IPS DF 4.7 (cell line): ENCODE data around the gene SLC49A3.
"Not testable (repeated sequence)": the region's sequence is repeated elsewhere in the genome, so short reads cannot be mapped to it uniquely, and the experiment has no call there.

Experiments
- DNase-seq: peaks from one replicate; pipeline ENCODE4 v3.0.0-alpha.2; 2013; ENCODE audit warnings: low spot score; ENCODE audit errors: extremely low read depth

SLC49A3 gene

DNA sequence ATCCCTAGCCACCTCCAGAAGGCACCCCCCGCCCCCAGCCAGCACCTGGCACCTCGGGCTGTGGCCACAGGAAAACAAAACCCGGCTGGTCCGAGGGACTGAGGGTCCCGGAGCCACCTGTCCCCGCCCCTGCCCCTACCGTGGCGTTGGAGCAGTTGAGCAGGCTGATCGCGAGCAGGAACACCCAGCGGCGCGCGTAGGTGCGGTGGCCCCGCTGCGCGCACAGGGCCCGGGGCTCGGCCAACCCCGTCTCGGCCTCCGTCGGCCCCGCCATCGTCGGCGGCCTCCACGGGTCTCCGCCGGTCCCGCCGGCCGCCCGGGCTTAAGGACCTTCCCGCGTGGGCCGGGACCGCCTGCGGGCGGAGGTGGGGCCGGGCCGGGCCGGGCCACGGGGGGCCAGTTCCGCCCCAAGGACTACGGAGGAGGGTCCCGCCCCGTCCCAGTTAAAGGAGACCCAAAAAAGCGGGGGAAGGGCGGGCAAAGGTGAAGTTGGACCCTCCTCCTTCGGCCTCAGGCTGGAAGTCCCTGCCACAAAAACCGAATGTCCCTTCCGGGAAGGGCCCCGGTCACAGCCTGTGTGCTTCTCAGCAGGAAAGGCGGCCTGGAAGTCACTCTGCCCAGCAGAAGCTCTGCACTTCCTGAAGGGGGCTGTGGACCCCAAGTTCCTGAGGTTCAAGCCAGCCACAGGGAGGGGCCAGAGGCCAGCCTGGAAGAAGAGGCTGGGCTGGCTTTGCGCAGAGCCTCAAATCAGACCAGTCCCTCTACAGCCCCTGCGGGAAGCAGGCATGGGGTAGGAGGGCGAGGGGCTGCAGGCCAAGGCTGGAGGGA, at the start of gene SLC49A3:
SLC49A3 (minus strand) TSS at position 298 of the 828 bp plus-strand sequence; CDS start at position 274, 24 bp downstream.
- DNase-seq = no peak

DNA sequence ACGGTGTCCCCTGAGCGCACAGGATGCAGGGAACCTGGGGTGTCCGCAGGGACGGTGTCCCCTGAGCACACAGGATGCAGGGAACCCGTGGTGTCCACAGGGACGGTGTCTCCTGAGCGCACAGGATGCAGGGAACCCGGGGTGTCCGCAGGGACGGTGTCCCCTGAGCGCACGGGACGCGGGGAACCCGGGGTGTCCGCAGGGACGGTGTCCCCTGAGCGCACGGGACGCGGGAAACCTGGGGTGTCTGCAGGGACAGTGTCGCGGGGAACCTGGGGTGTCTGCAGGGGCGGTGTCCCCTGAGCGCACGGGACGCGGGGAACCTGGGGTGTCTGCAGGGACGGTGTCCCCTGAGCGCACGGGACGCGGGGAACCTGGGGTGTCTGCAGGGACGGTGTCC, 47.6 kb upstream of the SLC49A3 start:
- not testable (repeated sequence) for DNase-seq

DNA sequence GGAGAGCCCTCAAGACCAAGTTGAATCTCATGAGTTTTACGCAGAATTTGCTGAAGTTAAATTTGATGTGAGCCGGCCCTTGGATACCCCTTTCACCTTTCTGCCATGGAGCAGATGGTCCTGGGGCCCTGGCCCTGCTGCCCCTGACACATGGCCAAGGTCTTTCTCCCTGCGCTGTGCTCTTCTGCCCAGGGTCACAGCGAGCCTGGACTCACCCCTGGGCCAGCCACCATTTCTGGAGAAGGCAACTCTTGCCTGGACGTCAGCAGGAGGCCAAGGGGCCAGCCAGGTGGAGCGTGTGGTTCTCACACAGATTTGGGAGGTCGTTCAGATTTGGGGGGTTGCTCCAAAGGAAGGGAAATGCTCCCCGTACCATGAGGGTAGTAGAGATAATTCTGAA, 46.6 kb upstream of the SLC49A3 start:
- DNase-seq = no peak

DNA sequence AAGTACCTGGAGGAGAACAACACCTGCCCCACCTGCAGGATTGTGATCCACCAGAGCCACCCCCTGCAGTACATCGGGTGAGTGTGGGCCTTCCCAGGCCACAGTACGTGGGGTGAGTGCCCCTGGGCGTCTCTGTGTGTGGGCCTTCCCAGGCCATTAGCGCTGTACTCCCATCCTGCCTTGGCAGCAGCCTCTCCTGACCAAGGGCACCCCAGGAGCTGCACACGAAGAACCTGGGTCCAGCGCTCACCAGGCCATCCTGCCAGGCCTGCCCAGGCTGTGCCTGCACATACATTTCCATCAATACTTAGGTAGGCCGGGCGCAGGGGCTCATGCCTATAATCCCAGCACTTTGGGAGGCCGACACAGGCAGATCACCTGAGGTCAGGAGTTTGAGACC, 46.0 kb upstream of the SLC49A3 start:
- no peak for DNase-seq

DNA sequence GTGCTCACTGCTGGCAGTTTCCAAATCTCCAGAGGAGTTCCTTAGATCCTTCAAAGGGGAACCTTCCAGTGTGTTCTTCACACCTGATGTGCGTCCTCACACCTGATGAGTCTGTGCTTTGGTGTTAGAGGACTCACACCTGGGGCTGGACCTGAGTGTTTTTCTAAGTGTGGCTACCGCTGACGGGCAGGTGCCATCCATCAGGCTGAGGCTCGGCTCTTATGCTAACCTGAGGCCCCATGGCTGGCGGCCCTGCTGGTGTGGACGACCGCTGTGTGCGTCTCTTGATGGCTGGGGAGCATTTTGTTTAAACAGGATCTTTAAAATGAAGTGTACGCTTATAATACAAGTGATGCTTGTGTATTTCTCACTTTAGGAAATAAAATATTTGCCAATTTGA, 45.1 kb upstream of the SLC49A3 start:
- DNase-seq = no peak

DNA sequence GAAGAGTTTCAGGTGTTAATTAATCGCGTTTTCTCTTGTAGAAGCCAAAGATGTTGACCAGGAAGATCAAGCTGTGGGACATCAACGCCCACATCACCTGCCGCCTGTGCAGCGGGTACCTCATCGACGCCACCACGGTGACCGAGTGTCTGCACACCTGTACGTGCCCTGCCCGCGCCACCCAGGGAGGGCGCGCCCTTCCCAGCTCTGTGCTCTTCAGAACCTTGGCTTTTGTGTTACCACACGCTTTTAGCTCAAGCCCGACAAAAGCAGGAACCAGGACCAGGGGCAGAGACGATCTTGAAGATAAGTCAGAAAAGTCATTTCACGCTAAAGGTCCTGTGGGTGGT, 44.7 kb upstream of the SLC49A3 start:
- no peak for DNase-seq

DNA sequence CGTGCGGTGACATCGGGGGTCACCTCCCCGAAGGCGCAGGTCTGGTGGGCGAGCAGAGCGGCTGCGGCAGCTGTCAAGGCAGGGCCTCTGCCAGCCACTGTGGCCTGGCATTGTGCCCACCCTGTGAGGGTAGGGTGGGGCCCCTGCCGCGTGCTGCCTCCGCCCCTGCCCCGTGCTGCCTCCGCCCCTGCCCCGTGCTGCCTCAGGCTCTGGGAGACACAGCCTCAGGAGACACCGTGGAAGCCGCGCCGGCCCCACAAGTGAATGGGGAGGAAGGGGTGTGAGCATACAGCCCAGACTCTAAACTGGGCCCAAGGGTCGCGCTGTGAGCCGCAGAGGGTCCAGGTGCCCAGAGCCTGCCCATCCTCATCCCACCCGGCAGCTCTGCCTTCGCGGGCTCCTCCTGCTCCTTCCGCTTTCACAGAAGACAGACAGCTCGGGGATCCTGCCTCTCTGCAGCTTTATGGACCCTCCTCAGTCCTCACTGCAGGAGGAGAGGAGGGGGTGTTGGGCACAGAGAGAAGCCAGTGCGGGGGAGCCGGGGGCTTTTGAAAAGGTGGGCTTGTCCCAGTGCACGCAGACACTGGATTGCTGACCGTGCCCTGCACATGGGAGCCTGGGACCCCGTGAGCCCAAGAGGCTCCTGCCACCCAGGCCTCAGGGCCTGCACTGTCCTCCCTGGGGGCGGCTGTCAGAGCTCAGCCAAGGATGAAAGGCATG, 44.1 kb upstream of the SLC49A3 start:
- no peak for DNase-seq

DNA sequence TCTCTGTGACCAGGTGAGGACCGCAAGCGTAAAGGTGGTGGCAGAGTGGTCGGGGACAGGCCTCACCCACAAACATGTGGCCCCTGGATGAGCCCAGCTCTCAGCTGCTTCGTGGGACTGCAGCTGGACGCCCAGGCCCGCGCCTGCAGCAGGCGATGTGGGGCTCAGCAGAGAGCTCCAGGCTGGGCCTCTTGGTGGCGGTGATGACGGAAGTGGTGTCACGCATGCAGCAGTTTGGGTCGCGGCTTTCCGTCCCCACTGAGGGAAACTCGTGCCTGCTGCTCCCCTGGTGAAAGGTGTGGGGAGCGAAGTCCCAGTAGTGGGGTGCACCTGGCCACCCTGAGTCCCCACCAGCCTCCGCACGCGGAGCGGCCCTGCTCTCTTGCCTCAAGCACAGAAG, 43.5 kb upstream of the SLC49A3 start:
- no peak for DNase-seq

DNA sequence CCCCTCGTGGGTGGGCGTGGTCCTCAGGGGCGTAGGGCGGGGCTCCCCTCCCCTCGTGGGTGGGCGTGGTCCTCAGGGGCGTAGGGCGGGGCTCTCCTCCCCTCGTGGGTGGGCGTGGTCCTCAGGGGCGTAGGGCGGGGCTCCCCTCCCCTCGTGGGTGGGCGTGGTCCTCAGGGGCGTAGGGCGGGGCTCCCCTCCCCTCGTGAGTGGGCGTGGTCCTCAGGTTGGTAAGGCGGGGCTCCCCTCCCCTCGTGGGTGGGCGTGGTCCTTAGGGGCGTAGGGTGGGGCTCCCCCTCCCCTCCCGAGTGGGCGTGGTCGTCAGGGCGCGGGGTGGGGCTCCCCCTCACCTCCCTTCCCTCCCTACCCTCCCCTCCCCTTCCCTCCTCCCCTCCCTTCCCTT, 43.0 kb upstream of the SLC49A3 start:
- DNase-seq = not testable (repeated sequence)

DNA sequence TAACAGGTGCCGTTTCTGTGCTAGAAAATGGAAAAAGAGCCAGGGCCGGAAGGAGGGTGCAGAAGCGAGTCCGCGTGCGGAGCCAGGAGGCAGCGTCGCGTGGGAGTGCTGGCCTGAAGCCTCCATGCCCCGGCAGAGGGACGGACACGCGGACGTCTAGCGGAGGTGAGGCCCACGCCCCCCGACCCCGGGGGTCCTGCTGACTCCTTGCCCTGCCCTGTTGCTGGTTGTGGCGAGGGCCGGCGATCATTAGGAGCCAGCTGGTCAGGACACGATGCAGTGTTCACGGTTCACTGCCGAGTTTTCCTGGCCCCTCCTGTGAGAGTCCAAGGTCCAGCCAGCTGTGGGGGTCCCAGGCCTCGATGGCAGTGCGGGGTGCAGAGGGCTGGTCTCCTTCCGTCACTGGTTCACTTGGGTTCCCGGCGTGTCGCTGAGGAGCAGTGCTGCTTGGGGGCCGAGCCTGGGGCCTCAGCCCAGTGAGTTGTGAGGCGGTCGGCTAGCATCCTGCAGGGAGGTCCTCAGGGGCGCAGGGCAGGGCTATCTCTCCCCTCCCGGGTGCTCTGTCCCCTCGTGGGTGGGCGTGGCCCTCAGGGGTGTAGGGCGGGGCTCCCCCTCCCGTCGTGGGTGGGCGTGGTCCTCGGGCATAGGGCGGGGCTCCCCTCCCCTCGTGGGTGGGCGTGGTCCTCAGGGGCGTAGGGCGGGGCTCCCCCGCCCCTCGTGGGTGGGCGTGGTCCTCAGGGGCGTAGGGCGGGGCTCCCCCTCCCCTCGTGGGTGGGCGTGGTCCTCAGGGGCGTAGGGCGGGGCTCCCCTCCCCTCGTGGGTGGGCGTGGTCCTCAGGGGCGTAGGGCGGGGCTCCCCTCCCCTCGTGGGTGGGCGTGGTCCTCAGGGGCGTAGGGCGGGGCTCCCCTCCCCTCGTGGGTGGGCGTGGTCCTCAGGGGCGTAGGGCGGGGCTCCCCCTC, 42.3 kb upstream of the SLC49A3 start:
- not testable (repeated sequence) for DNase-seq

DNA sequence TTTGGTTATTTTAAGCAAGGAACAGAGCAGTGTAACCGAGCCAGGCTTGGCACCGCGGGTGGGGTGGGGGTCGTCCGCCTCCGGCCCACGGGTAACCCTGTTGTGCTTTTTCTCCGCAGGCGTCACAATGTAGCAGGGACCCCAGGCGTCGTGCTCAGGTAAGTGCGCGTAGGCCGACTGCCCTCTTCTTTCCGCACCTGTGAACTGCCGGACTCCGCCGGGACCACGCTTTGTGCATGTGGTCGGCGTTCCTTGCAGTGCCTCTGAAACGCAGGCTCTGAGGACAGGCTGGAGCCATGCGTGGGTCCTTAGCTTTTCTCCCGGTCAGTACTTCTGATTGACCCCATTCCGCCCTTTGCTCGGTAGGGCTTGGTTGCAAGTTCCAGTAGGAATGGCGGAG, 41.6 kb upstream of the SLC49A3 start:
- DNase-seq = no peak

DNA sequence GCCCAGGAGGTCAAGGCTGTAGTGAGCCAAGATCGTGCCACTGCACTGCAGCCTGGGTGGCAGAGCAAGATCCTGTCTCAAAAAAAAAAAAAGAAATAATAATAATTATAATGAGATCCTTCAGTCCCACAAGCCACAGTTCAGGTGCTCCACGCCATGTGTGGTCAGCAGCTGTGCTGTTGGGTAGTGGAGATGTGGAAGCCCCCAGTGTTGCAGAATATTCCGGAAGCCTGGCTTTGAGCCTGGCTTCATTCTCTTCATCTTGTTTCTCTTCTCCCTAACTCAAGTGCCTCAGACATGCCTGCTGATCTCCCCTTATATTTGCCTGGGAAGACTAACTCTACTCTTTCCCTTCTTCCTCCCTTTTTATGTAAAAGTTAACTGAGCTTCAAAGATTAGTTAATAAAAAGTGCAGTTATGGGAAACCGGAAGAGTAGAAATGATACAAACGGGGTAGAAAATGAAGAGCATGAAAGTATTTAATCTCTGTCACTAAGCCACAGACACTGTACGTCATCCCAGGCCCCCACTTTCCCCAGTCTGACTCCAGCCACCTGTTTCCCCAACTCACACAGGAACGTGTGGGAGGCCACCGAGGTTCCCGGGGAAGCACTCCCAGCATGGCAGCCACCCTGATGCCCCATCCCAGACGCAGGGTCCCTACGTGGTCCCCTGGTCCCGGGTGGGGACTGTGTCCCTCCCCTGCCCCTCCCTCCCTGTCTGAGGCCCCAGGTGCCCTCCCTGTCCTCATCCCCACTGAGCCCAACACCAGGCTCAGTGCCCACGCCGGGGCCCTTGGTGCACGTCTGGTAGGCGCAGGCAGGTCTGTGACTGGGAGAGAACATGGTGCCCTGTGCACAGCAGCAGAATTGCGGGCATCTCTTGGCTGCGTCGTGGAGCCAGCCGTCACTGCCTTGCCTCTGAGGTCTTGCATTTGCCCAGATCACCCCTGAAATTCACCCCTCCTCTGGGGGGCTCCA, 40.7 kb upstream of the SLC49A3 start:
- no peak for DNase-seq

DNA sequence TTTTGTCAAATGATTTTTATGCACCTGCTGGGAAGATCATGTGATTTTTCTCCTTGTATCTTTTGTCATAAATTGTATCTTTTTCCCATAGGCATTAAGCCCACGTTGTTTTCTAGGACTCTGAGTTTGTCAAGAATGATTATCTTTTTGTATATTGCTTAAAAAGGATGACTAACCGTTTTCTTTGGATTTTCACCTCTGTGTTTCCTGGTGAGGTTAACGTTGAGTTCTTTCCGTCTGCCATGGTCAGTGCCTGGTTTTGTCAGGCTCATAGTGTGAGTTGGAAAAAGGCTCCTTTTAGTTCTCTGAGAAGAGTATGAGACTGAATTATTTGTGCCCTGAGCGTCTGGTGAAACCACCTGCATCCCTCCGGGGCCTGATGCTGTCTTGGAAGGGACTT, 38.6 kb upstream of the SLC49A3 start:
- DNase-seq = no peak

DNA sequence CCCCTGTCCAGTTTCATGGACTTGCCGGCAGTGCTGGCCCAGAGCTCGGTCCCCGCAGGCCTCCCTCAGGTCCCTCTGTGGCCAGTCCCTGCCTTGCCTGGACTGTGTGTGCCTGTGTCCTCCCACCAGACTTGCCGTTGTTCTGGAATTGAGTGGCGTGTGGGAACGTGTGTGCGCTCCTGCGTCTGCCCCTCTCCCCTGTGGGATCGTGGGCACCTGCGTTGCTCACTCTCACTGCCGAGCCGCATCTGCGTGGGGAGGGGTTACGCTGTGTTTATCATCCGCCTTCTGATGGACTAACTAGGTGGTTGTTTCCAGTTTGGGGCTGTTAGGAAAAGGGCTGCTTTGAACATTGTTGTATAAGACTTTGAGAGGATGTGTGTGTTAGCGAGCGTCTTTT, 37.9 kb upstream of the SLC49A3 start:
- no peak for DNase-seq

DNA sequence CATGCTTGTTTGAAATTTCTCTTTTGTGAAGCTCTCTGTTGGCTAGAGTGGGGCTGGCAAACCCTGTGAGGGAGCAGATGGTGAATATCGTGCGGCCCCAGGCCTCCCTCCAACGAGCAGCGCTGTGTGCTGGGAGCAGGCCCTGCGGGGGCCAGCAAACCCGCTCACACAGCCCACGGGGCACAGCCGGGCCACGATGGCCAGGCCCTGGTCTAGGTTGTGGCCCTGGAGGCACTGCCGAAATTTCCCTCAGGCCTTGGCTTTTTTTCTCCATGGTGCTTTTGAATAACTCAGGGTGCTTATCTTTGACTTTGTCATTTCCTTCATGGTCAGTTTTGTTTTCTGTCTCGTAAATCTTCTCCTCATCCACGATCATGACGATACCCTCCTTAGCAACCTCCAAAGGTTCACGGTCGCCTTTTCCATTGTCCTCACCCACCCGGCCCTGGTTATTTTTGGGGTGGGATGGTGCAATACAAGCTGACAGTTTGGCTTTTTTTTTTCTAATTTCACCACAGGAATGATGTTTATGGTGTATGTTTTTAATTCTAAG, 37.4 kb upstream of the SLC49A3 start:
- DNase-seq = no peak

DNA sequence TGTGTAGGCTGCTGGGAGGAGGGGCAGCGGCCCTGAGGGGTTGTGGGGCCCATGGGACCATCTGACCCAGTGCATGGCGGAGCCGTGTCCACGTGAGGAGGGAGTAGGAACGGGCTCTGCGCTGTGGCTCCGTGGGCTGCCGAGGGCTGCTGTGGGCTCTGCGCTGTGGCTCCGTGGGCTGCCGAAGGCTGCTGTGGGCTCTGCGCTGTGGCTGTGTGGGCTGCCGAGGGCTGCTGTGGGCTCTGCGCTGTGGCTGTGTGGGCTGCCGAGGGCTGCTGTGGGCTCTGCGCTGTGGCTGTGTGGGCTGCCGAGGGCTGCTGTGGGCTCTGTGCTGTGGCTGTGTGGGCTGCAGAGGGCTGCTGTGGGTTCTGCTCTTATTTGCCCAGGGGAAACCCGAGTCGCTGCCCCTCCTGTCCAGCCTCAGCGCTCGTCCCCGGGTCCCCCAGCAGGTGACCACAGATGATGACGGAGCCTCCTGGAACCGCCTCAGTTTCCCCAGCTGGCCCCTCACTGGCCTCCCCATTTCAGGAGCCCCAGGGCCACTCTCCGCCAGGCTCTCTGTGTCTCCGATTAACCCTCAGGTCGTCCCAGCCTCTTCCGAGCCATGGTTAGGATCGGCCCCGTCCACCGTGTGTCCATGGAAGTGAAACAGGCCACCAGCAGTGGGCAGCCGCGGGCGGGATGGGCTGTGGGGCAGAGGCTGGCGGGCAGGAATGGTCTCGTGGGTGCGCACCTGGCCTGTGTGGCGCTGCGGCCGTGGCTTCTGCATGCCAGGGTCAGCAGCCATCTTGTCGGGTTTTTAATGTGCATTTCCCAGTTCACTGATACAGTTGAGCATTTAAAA, 36.7 kb upstream of the SLC49A3 start:
- no peak for DNase-seq

DNA sequence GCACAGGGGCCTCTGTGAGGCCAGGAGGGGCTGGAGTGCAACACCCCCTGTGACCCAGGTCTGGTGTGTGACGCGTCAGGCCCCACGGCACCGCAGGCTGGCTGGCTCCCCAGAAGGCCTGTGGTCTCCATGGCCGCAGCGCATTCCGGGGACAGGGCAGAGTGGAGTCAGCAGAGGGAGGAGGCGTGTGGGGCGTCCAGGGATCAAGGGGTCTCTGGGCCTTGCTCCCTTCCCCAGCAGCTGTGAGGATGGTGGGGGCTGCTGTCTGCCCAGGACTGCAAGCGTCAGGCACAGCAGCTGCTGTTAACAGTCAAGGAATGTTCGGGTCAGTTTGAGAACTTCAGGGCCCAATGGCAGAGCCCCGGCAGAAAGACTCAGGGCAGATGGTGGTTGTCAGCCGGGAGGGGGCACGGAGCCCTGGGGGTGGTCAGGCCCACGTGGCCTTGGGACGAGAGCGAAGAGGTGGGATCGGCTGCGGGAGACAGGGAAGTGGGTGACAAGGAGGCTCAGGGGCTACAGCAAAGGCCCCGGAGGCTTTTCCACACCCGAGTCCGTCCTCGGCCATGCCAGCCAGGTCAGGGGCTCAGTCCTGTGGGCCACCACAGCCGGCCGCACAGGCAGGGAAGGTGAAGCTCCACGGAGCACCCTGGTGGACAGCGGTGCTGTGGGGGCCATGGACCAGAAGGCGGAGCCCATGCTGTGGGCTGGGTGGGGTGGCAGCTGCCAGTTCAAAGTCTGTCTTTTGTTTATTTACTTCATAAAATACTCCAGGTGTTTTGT, 35.0 kb upstream of the SLC49A3 start:
- no peak for DNase-seq

DNA sequence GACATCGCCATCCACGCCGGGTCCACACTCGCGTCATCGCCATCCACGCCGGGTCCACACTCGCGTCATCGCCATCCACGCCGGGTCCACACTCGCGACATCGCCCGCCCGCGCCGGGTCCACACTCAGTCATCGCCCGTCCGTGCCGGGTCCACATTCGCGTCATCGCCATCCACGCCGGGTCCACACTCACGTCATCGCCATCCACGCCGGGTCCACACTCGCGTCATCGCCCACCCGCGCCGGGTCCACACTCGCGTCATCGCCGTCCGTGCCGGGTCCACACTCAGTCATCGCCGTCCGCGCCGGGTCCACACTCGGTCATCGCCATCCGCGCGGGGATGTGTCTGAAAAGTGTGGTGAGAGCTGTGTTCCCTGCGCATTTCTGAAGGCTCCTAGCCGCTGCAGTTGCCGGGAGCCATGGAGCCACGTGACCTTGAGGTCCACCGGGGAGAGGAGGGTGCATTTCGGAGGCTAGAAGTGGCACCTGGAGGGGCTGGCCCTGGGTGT, 34.0 kb upstream of the SLC49A3 start:
- DNase-seq = no peak
